Left lung (tissue), 10 donors: ENCODE data around the gene RAB3C. TPM values are rescaled to one million over a fixed set of nuclear protein-coding genes. Genes with fewer than 3 reads are reported as not detected.

Source experiments
- ATAC-seq: fragments of 200-7000 bp; cut with Tn5 transposase; one replicate; pipeline ENCODE4 v1.9.1; 2020; ENCODE audit warnings: moderate library complexity
- DNase-seq, 4 donors: peaks; one replicate each; pipeline ENCODE4 v3.0.0-alpha.2; 2013 to 2020
- H3K27ac ChIP-seq, 2 donors: fragments of 200-600 bp; sonication (generic) in 1 of 2; one replicate each; pipeline versions ENCODE4 v1.5.0 to v1.8.0; 2020 to 2021
- H3K27me3 ChIP-seq, 2 donors: fragments of 200-600 bp; sonication (generic) in 1 of 2; one replicate each; pipeline versions ENCODE4 v1.5.0 to v1.8.0; 2020 to 2021
- H3K36me3 ChIP-seq, 2 donors: fragments of 200-600 bp; sonication (generic) in 1 of 2; one replicate each; pipeline versions ENCODE4 v1.5.0 to v1.8.0; 2020 to 2021
- H3K4me1 ChIP-seq, 2 donors: fragments of 200-600 bp; one replicate each; pipeline ENCODE4 v1.8.0; 2021
- H3K4me3 ChIP-seq, 2 donors: fragments of 200-600 bp; sonication (generic) in 1 of 2; one replicate each; pipeline versions ENCODE4 v1.5.0 to v1.8.0; 2020 to 2021; ENCODE audit warnings: mild to moderate bottlenecking in 1 of 2
- H3K9me3 ChIP-seq, 2 donors: fragments of 200-600 bp; sonication (generic) in 1 of 2; one replicate each; pipeline versions ENCODE4 v1.5.0 to v1.8.0; 2020 to 2021
- CTCF ChIP-seq, 2 donors: fragments of 200-600 bp; sonication (generic) in 1 of 2; IDR thresholded peaks; one replicate each; pipeline versions ENCODE4 v1.5.0 to v1.8.0; 2021; ENCODE audit warnings: antibody characterized with exemption in 2 of 2
- intact Hi-C, 2 donors: fragments of 100-400 bp; cut with DNase I; formaldehyde crosslinking; loops; one replicate each; pipeline versions ENCODE4 v1.11.2 to v1.14.2; 2022
- polyA plus RNA-seq, 6 donors: library from polyadenylated mRNA; unstranded; fragments of 120-200 nt; gene quantifications; one replicate each; pipeline ENCODE4 v1.2.1, GENCODE V29; 2013; ENCODE audit not compliant: insufficient read length in 6 of 6
- total RNA-seq, 2 donors: library from RNA; stranded (reverse); fragmentation: NEBNext Ultra II Directional; extraction: Animal tissue kit (Norgen Biotek cat#: 25700); gene quantifications; one replicate each; pipeline ENCODE4 v1.2.1, GENCODE V29; 2021
- donor health status: DM: no; HTN: yes; CAD: no.
- donor health status: DM: no; HTN: no; CAD: no.

The RAB3C gene
- total and polyA plus RNA-seq, 8 donors: 1.1 to 3.5 (median 1.6) TPM

GRCh38 chr5:58750036-58750435, 167.2 kb downstream of the RAB3C start:
- ATAC-seq (no peak), DNase-seq (no peak)
- H3K27ac ChIP-seq: no peak overlapping the region
- no peak for TF ChIP-seq CTCF (IDR thresholded peaks at IDR 0.05)
- no peak overlapping the region for H3K4me3 ChIP-seq
- no peaks in the 10 kb centered on the region for H3K27me3 ChIP-seq
- intact Hi-C loops: no loop called here
- no peaks in the 10 kb centered on the region for H3K4me1 ChIP-seq
- no peaks in the 10 kb centered on the region for H3K36me3 ChIP-seq
- no peaks in the 10 kb centered on the region for H3K9me3 ChIP-seq

GRCh38 chr5:58751222-58751837, 168.5 kb downstream of the RAB3C start:
- DNase-seq: peak in 2 of 4 donors; percentile 18 to 38
- Histone ChIP-seq H3K27me3 (no peaks in the 10 kb centered on the region), H3K36me3 (no peaks in the 10 kb centered on the region), H3K4me3 (no peak overlapping the region), H3K27ac (no peak overlapping the region), H3K4me1 (no peaks in the 10 kb centered on the region), H3K9me3 (no peaks in the 10 kb centered on the region)
- intact Hi-C loops: no loop called here
- ATAC-seq: peak; percentile 50
- no peak for TF ChIP-seq CTCF (IDR thresholded peaks at IDR 0.05)

- ATAC-seq: no peak
- DNase-seq: peak in 2 of 4 donors; percentile 51 to 73
- Histone ChIP-seq H3K9me3 (no peaks in the 10 kb centered on the region), H3K36me3 (no peaks in the 10 kb centered on the region), H3K27ac (no peak overlapping the region), H3K27me3 (no peaks in the 10 kb centered on the region), H3K4me3 (no peak overlapping the region), H3K4me1 (no peaks in the 10 kb centered on the region)
- intact Hi-C loops: no loop called here
- no peak for TF ChIP-seq CTCF (IDR thresholded peaks at IDR 0.05)
Measured at GRCh38 chr5:58752104-58752503, 169.2 kb downstream of the RAB3C start.

- DNase-seq (no peak), ATAC-seq (no peak)
- Histone ChIP-seq H3K4me3 (no peak overlapping the region), H3K27ac (no peak overlapping the region), H3K9me3 (no peaks in the 10 kb centered on the region), H3K36me3 (no peaks in the 10 kb centered on the region), H3K4me1 (no peaks in the 10 kb centered on the region), H3K27me3 (no peaks in the 10 kb centered on the region)
- no peak for TF ChIP-seq CTCF (IDR thresholded peaks at IDR 0.05)
- intact Hi-C loops: no loop called here
Measured at GRCh38 chr5:58753446-58753845, 170.6 kb downstream of the RAB3C start.

GRCh38 chr5:58754250-58754649, 171.4 kb downstream of the RAB3C start:
- H3K27me3 ChIP-seq: no peaks in the 10 kb centered on the region
- no peak for TF ChIP-seq CTCF (IDR thresholded peaks at IDR 0.05)
- DNase-seq (no peak), ATAC-seq (no peak)
- H3K36me3 ChIP-seq: no peaks in the 10 kb centered on the region
- no peak overlapping the region for H3K27ac ChIP-seq
- no peak overlapping the region for H3K4me3 ChIP-seq
- intact Hi-C loops: no loop called here
- no peaks in the 10 kb centered on the region for H3K9me3 ChIP-seq
- peaks cover 0 to 2% of the 10 kb centered on the region in 2 donors for H3K4me1 ChIP-seq
